ENCODE measurements around the gene ZNF165.

The ZNF165 gene

GRCh38 chr6:28068067-28068466, 12.3 kb upstream of the ZNF165 start (continued):
- no peak for TF ChIP-seq PATZ1 (tag by site-specific recombination; IDR thresholded peaks at IDR 0.05)
- TF ChIP-seq OVOL3 (tag by site-specific recombination; IDR thresholded peaks at IDR 0.05) = no peak
- TF ChIP-seq ZNF366 (tag by site-specific recombination; conservative IDR thresholded peaks at IDR 0.05) = no peak
- no peak for TF ChIP-seq ZNF677 (tag by site-specific recombination; IDR thresholded peaks at IDR 0.05)
- TF ChIP-seq ZBTB48 (tag by site-specific recombination; IDR thresholded peaks at IDR 0.05) = peak; percentile 22; the same call in 1 of the 2 replicates
- TF ChIP-seq SP2 (tag by site-specific recombination; IDR thresholded peaks at IDR 0.05) = no peak
- TF ChIP-seq ZNF623 (tag by site-specific recombination; IDR thresholded peaks at IDR 0.05) = no peak
- TF ChIP-seq ZNF239 (tag by site-specific recombination; IDR thresholded peaks at IDR 0.05) = no peak
- no peak for TF ChIP-seq ZNF157 (tag by site-specific recombination; IDR thresholded peaks at IDR 0.05)
- no peak for TF ChIP-seq ZNF274 (IDR thresholded peaks at IDR 0.05; ENCODE audit: low read length)
- no peak for TF ChIP-seq ZNF274 (tag by site-specific recombination; IDR thresholded peaks at IDR 0.05; ENCODE audit: borderline replicate concordance)
- TF ChIP-seq ZXDB (tag by site-specific recombination; IDR thresholded peaks at IDR 0.05) = no peak
- TF ChIP-seq ZNF596 (tag by site-specific recombination; IDR thresholded peaks at IDR 0.05) = no peak
- peak; percentile 13; the same call in 1 of the 2 replicates for TF ChIP-seq PRDM4 (tag by site-specific recombination; IDR thresholded peaks at IDR 0.05)
- no peak for TF ChIP-seq INSM2 (tag by site-specific recombination; IDR thresholded peaks at IDR 0.05)
- peak; percentile 26; the same call in 1 of the 2 replicates for TF ChIP-seq ZNF394 (tag by site-specific recombination; IDR thresholded peaks at IDR 0.05; ENCODE audit: borderline replicate concordance)
- TF ChIP-seq HIC1 (tag by site-specific recombination; IDR thresholded peaks at IDR 0.05) = 0 out of 2 replicates have a peak, but pooled peaks have one; percentile 11
- no peak for TF ChIP-seq ZNF670 (tag by site-specific recombination; IDR thresholded peaks at IDR 0.05; ENCODE audit: low read depth)
- TF ChIP-seq ZNF292 (tag by site-specific recombination; IDR thresholded peaks at IDR 0.05; ENCODE audit: borderline replicate concordance, low read depth) = no peak
- TF ChIP-seq SCRT1 (tag by site-specific recombination; IDR thresholded peaks at IDR 0.05; ENCODE audit: borderline replicate concordance) = no peak
- TF ChIP-seq ZFP69B (tag by site-specific recombination; IDR thresholded peaks at IDR 0.05) = no peak
- TF ChIP-seq ZNF654 (tag by site-specific recombination; IDR thresholded peaks at IDR 0.05; ENCODE audit: low read depth) = no peak
- TF ChIP-seq ZNF24 (tag by site-specific recombination; IDR thresholded peaks at IDR 0.05) = 0 out of 2 replicates have a peak, but pooled peaks have one; percentile 37
- no peak for TF ChIP-seq CTCF (tag by site-specific recombination; IDR thresholded peaks at IDR 0.05)
- no peak for TF ChIP-seq ZNF629 (tag by site-specific recombination; IDR thresholded peaks at IDR 0.05)
- TF ChIP-seq ZBTB49 (tag by site-specific recombination; IDR thresholded peaks at IDR 0.05; ENCODE audit: low read depth) = no peak
- no peak for TF ChIP-seq REPIN1 (tag by site-specific recombination; IDR thresholded peaks at IDR 0.05; ENCODE audit: low read depth)
- no peak for TF ChIP-seq ZNF530 (tag by site-specific recombination; IDR thresholded peaks at IDR 0.05; ENCODE audit: low read depth)

Data from HEK293 (cell line).